ENCODE data around the gene GDF10. TPM values are rescaled to one million over a fixed set of nuclear protein-coding genes. Genes with fewer than 3 reads are reported as not detected.

Gene GDF10, protein sequence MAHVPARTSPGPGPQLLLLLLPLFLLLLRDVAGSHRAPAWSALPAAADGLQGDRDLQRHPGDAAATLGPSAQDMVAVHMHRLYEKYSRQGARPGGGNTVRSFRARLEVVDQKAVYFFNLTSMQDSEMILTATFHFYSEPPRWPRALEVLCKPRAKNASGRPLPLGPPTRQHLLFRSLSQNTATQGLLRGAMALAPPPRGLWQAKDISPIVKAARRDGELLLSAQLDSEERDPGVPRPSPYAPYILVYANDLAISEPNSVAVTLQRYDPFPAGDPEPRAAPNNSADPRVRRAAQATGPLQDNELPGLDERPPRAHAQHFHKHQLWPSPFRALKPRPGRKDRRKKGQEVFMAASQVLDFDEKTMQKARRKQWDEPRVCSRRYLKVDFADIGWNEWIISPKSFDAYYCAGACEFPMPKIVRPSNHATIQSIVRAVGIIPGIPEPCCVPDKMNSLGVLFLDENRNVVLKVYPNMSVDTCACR
- total RNA-seq, result 1.1 TPM

- DNase-seq (ENCODE audit: low read depth in 2 of 3, low spot score in 2 of 3), result peak in 1 of 3 donors; percentile 24
Observed at GRCh38 chr10:47299611-47300428, at the start of gene GDF10. Gene GDF10 (plus strand): TSS chr10:47300197. CDS start chr10:47300652, 455 bp downstream.

GRCh38 chr10:47252093-47252780 is 47.8 kb upstream of the GDF10 start:
- no peak for DNase-seq (ENCODE audit: low read depth in 2 of 3, low spot score in 2 of 3)

DNA sequence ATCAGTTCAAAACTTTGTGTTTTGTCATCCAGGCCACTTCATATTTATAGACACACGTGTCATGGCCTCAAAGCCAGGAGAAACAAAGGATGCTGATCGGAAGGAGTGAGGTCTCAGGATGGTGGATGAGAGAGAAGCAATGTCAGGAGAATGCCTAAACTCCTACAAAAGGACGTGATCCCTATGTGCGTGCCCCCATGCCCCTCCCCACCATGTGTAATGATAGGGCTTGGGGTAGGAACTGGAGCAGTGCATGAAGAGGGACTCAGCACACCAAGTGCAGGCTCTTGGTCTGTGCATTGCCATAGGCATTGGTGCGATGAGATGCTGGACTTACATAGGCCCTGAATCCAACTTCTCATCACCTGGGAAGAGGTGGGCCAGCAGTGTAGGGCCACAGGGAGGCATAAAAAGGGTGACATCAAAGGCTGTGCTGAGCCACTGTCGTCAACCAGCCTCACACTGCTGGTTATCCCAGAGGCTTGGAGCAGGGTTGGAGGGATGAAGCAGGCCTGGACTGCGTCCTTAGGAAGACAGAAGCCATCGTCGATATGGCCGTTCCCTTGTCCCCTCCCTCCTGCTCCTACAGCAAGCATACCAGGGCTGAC is 46.9 kb upstream of the GDF10 start:
- no peak for DNase-seq (ENCODE audit: low read depth in 2 of 3, low spot score in 2 of 3)

DNA sequence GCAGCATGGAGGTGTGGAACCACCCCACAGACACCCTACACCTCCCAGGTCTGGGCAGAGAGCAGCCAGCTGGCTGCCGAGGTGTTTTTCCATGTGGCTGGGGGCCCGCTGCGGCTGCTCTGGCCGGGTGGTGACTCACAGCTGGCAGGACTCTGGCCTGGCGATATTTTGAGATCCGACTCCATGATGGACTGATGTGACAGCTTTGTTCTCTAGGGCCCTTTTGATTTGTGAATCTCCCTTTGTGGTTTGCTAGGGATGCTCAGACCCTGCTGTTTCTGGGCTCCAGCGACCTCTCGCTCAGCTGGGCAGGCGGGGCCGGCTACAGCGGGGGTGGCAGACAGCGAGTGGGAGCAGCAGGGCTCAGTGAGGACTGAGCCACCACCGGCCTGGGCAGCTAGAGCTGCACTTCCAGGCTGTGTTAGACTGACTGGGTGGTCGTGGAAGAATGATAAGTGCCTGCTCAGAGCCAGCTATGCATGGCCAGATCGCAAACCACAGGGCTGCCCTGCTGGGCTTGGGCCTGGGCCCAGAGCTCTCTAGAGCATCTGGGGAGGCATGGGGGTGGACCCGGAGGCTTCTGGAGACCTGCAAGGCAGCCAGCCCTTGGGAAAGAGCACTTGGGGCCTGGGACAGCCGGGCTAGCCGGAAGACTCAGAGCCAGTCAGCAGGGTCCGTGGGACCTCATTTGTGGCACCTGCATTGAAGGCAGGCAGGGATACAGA is 46.2 kb upstream of the GDF10 start:
- DNase-seq (ENCODE audit: low read depth in 2 of 3, low spot score in 2 of 3), result no peak

DNA sequence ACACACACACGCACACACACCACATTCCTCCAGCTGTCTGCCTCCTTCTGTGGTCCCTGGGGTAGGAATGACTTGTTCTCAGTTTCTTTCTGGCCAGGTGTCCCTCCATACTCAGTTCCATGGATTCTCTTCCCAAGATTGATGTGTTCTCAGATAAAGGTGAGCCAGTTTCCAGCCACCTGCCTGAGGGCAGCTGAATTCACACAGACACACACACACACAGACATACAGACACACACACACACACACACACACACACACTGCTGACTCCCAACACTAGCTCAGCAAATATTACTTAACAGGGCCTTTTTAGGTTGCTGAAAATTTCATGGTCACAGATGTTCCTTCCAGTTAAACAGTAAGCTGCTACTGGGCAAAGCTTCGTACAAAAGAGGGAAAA is 45.4 kb upstream of the GDF10 start:
- DNase-seq (ENCODE audit: low read depth in 2 of 3, low spot score in 2 of 3), result no peak

DNA sequence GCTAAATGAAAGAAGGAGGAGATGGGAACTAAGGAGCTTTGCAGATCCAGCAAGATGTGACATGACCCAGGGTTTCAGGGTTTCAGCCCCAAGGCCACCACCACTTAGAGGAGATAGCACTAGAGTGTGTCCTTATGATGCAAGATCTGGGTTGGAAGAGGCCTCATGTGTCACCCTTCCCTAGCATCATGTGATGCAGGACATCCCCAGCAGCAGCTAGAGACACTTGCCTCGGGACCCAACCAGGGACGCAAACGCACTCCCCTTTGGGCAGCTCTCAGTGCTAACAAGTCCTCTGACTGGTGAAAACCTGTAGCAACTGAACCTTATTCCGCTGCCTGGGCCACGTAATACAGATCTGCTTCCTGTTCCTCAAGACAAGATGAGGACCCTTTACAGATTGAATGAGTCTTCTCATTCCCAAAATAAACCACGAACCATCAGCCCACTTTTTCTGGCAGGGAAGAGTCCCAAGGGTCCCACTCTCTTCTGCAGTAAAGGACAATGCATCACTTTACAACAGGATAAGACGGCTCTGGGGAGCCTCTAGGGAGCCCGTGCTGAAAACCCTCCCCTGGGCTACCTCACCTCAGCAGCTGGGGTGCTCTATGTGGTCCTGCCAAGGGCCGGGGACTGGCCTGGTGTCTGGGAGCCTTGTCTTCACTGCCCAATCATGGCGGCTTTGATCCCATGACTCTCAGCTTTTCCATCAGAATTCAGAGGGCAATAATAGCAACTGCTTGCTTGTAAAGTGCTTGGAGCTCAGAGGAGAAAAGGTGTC is 44.8 kb upstream of the GDF10 start:
- DNase-seq (ENCODE audit: low read depth in 2 of 3, low spot score in 2 of 3), result no peak

- DNase-seq (ENCODE audit: low read depth in 2 of 3, low spot score in 2 of 3), result no peak
Observed at GRCh38 chr10:47255866-47256265, 44.1 kb upstream of the GDF10 start.

DNA sequence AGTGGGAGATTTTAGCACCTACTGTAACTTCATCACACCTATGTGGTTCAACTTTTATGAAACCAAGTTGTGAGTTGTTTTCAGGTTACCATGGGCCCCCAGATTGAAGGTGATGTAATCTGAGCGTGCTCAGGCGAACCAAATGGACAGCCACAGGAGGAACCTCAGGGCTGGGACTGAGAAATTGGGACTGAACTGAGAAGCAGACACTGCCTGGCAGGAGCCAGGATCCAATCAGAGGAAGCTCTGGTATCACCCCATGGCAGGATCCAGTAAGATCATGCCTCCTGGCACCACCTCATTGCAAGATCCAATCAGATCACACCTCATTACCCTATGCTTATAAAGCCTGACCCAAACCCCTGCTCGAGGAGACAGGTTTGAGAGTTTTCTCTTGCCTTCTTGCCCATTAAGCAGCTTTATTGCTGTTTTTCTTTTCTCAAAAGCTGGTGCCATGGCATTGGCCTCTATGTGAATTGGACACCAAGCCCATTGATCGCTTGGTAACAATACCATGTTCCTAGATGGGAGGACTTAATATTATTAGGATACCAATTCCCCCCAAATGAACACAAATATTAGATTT is 43.2 kb upstream of the GDF10 start:
- DNase-seq (ENCODE audit: low read depth in 2 of 3, low spot score in 2 of 3), result peak in 1 of 3 donors; percentile 26

- DNase-seq (ENCODE audit: low read depth in 2 of 3, low spot score in 2 of 3), result peak in 2 of 3 donors; percentile 64 to 90
Observed at GRCh38 chr10:47257396-47258120, 42.4 kb upstream of the GDF10 start.

DNA sequence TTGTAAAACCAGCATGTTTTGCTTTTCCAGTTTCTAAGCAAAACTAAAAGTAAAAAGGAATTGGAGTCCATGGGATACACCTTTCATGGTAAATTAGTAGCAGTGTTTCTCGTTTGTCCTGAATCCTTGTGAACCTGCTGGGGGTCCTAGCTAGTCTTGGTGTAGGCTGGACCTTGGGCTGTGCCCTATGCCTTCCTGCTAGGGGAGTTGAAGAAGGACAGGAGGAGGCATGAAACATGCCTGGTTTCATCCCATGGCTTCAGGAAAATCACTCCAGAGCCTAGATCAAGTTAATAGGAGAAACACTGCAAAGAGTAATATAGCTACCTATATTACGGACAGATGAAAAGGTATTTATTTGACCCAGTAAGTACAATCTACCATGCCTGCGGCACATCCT is 41.1 kb upstream of the GDF10 start:
- no peak for DNase-seq (ENCODE audit: low read depth in 2 of 3, low spot score in 2 of 3)

- DNase-seq (ENCODE audit: low read depth in 2 of 3, low spot score in 2 of 3), result no peak
Observed at GRCh38 chr10:47259466-47259865, 40.5 kb upstream of the GDF10 start.

- DNase-seq (ENCODE audit: low read depth in 2 of 3, low spot score in 2 of 3), result peak in 2 of 3 donors; percentile 31 to 50
Observed at GRCh38 chr10:47260505-47261111, 39.4 kb upstream of the GDF10 start.

DNA sequence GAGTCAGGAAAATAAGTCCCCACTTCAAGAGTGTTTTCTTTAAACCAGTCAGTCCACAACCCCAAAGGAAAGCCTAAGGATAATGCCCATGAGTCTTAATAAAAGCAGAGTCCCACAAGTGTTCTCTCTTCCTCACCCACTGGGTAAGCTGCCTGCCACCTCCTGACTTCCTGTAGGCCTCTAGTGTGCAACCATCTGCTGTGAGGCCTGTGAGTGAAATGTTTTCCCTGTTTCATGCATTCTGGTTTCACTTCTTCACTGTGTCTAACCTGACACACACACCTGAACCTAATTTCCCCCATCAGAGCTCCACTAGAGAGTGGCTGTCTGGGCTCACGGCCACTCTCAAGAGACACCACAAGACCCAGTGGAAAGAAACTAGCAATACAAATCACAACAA is 38.9 kb upstream of the GDF10 start:
- peak in 1 of 3 donors; percentile 57 for DNase-seq (ENCODE audit: low read depth in 2 of 3, low spot score in 2 of 3)

- DNase-seq (ENCODE audit: low read depth in 2 of 3, low spot score in 2 of 3), result no peak
Observed at GRCh38 chr10:47261556-47261955, 38.4 kb upstream of the GDF10 start.

GRCh38 chr10:47262606-47263533 is 37.1 kb upstream of the GDF10 start:
- no peak for DNase-seq (ENCODE audit: low read depth in 2 of 3, low spot score in 2 of 3)

- peak in 2 of 3 donors; percentile 71 to 77 for DNase-seq (ENCODE audit: low read depth in 2 of 3, low spot score in 2 of 3)
Observed at GRCh38 chr10:47264797-47265281, 35.2 kb upstream of the GDF10 start.

Data from hematopoietic multipotent progenitor cell (in vitro differentiated cells).